Osteocyte (in vitro differentiated cells): Measurements from ENCODE around the gene PTPRC. TPM values are rescaled to one million over a fixed set of nuclear protein-coding genes. Genes with fewer than 3 reads are reported as not detected.
"Not testable (repeated sequence)": the region's sequence is repeated elsewhere in the genome, so short reads cannot be mapped to it uniquely, and the experiment has no call there.

Source experiments
- DNase-seq: peaks from one replicate; pipeline ENCODE4 v3.0.0; 2021; ENCODE audit warnings: mixed read lengths; ENCODE audit not compliant: unreplicated experiment; ENCODE audit errors: extremely low spot score
- H3K27ac Mint-ChIP-seq: one replicate; pipeline ENCODE4 v1.8.0; 2021; ENCODE audit warnings: mild to moderate bottlenecking, mixed read lengths; ENCODE audit not compliant: unreplicated experiment
- H3K27me3 Mint-ChIP-seq: one replicate; pipeline ENCODE4 v1.8.0; 2021; ENCODE audit warnings: mixed read lengths; ENCODE audit not compliant: unreplicated experiment
- H3K36me3 Mint-ChIP-seq: one replicate; pipeline ENCODE4 v1.8.0; 2021; ENCODE audit warnings: mixed read lengths; ENCODE audit not compliant: unreplicated experiment
- H3K4me1 Mint-ChIP-seq: one replicate; pipeline ENCODE4 v1.8.0; 2021; ENCODE audit warnings: mixed read lengths; ENCODE audit not compliant: unreplicated experiment
- H3K4me3 Mint-ChIP-seq: one replicate; pipeline ENCODE4 v1.8.0; 2021; ENCODE audit warnings: mild to moderate bottlenecking, moderate library complexity, mixed read lengths; ENCODE audit not compliant: unreplicated experiment
- H3K9me3 Mint-ChIP-seq: one replicate; pipeline ENCODE4 v1.8.0; 2021; ENCODE audit warnings: mixed read lengths; ENCODE audit not compliant: unreplicated experiment
- CTCF ChIP-seq: fragments of 200-600 bp; sonication (generic); IDR thresholded peaks from 2 replicates; pipeline ENCODE4 v1.5.0; 2021; ENCODE audit warnings: antibody characterized with exemption, mild to moderate bottlenecking, moderate library complexity
- total RNA-seq: library from RNA; stranded (reverse); gene quantifications from 2 replicates; pipeline ENCODE4 v1.2.1, GENCODE V29; 2021

The PTPRC gene
- total RNA-seq, 1 donor from 2014 or later = not detected

DNA sequence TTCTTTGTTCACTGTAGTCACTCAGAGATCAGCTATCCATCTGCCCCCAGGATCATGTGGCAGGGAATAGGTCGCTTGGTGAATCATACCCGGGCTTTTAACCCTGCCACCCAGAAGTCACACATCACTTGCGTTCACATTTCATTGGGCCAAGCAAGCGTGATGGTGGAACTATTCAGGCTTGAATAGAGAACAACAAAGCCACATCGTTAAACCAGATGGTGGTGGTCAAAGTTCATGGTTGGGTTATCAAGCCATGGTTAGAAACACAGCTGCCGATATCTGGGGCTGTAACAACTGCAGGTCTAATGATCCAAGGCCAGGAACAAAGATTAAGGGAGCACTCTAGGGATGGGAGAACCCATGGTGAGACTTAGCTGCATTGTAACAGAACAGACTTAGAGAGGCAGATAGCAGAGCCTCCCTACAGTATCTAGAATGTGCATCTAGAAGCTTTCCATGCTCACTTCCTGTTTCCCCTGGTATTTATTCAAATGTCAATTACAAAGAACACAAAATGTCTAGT lies 40.0 kb upstream of the PTPRC start:
- no peak for DNase-seq

GRCh38 chr1:198599749-198600148 lies 39.1 kb upstream of the PTPRC start:
- peaks cover 4% of the 10 kb centered on the region for H3K9me3 Mint-ChIP-seq
- no peak for TF ChIP-seq CTCF

More for the DNA sequence above, 40.0 kb upstream of the PTPRC start:
- Mint-ChIP-seq H3K4me1 (peaks cover 24% of the 10 kb centered on the region), H3K27ac (no peak overlapping the region), H3K36me3 (peaks cover 4% of the 10 kb centered on the region), H3K9me3 (peaks cover 8% of the 10 kb centered on the region), H3K27me3 (no peaks in the 10 kb centered on the region), H3K4me3 (no peak overlapping the region)
- TF ChIP-seq CTCF = no peak

DNA sequence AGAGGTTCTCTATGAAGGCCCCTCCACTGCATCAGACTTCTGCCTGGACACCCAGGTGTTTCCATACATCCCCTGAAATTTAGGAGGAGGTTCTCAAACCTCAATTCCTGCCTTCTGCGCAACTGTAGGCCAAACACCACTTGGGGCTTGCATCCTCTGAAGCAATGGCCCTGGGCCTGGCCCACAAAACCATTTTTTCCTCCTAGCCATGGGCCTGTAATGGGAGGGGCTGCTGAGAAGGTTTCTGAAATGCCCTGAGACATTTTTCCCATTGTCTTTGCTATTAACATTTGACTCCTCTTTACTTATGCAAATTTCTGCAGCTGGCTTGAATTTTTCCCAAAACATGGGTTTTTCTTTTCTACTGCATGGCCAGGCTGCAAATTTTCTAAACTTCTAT lies 37.9 kb upstream of the PTPRC start:
- Mint-ChIP-seq H3K9me3 (peaks cover 4% of the 10 kb centered on the region), H3K27me3 (no peaks in the 10 kb centered on the region), H3K36me3 (no peaks in the 10 kb centered on the region), H3K4me3 (no peak overlapping the region), H3K27ac (no peak overlapping the region), H3K4me1 (peaks cover 25% of the 10 kb centered on the region)
- DNase-seq = no peak
- no peak for TF ChIP-seq CTCF

More at GRCh38 chr1:198599749-198600148, 39.1 kb upstream of the PTPRC start:
- Mint-ChIP-seq H3K4me1 (peaks cover 26% of the 10 kb centered on the region), H3K27me3 (no peaks in the 10 kb centered on the region), H3K27ac (no peak overlapping the region), H3K36me3 (no peaks in the 10 kb centered on the region), H3K4me3 (no peak overlapping the region)
- DNase-seq = no peak

- H3K4me3 Mint-ChIP-seq, H3K9me3 Mint-ChIP-seq, H3K36me3 Mint-ChIP-seq: not testable (repeated sequence)
These were observed 37.5 kb upstream of the PTPRC start for GRCh38 chr1:198601310-198601709.

DNA sequence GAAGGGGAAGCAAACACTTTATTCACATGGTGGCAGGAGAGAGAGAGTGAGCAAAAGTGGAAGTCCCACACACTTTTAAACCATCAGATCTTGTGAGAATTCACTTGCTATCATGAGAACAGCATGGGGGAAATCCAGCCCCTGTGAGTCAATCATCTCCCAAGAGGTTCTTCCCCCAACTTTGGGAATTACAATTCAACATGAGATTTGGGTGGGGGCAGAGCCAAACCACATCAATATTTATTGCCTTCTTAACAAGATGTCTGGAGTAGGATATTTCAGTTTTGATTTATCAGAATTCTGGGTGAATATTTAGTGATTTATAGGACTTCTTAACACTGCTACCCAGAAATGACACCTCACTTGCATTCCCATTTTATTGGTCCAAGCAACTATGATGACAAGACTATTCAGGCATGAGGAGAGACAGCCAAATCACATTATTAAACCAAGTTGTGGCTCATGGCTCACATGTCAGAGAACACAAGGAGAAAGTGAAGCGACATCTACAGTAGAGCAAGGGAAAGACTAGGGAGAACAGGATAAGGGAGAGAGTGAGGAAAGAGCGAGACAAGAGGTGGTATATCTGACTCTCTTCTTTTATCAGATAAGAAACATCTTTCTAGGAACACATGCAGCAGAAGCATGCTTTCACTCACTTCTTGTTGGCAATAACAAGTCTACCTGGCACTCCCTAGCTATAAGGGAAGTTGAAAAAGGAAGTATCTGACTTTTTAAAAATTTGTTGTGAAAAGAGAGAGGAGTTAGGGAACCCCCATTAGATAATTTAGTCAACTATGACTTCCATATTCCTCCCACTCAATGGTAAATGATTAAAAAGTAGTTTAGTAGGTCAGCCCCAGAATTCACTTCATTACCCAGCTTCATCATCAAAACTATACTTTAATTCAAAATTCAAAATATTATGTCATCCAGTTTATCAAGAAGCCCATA lies 36.6 kb upstream of the PTPRC start:
- Mint-ChIP-seq H3K4me1 (peaks cover 27% of the 10 kb centered on the region), H3K27ac (no peak overlapping the region), H3K4me3 (no peak overlapping the region), H3K36me3 (no peaks in the 10 kb centered on the region), H3K27me3 (no peaks in the 10 kb centered on the region), H3K9me3 (no peaks in the 10 kb centered on the region)
- TF ChIP-seq CTCF = no peak
- no peak for DNase-seq

More at GRCh38 chr1:198601310-198601709, 37.5 kb upstream of the PTPRC start:
- DNase-seq, H3K27me3 Mint-ChIP-seq, H3K27ac Mint-ChIP-seq: not testable (repeated sequence)
- H3K4me1 Mint-ChIP-seq = peaks cover 25% of the 10 kb centered on the region
